ENCODE results near the gene RERE.

DNA sequence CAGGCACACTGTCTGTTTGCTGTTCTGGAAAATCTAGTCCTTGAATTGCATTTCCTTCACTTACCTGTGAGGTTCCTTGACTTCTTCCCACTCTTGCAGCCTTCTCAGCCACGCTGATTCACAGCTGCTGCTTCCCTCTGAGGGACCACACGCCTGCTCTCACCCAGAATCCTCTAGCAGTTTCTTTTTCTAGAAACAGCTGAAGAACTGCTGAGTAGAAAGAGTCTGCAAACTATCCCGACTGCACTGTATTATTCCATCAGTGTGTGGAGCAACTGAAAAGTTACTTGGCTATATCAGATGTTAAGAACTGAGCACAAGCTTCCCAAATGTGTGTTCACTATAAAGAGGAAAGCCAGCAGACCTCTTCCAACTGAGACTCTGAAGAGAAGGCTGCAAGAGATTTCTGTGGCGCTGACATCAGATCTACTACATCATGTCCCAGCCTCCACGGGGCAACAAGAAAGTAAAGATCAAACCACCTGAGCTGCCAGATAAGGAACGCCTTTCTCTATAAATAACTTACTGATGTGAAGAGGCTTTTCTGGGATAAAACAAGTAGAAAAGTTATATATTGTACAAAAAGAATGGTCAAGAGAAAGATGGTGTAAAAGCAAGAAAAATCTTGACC is 226.6 kb downstream of the RERE start:
- TF ChIP-seq, protein P1, sequence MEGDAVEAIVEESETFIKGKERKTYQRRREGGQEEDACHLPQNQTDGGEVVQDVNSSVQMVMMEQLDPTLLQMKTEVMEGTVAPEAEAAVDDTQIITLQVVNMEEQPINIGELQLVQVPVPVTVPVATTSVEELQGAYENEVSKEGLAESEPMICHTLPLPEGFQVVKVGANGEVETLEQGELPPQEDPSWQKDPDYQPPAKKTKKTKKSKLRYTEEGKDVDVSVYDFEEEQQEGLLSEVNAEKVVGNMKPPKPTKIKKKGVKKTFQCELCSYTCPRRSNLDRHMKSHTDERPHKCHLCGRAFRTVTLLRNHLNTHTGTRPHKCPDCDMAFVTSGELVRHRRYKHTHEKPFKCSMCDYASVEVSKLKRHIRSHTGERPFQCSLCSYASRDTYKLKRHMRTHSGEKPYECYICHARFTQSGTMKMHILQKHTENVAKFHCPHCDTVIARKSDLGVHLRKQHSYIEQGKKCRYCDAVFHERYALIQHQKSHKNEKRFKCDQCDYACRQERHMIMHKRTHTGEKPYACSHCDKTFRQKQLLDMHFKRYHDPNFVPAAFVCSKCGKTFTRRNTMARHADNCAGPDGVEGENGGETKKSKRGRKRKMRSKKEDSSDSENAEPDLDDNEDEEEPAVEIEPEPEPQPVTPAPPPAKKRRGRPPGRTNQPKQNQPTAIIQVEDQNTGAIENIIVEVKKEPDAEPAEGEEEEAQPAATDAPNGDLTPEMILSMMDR (IDR thresholded peaks at IDR 0.05; ENCODE audit: borderline replicate concordance, extremely low read depth, low read length, poor library complexity, severe bottlenecking): no peak
- no peak for TF ChIP-seq EZH2 (IDR thresholded peaks at IDR 0.05; ENCODE audit: borderline replicate concordance, low read depth, low read length, severe bottlenecking)
